ENCODE measurements around the gene NHLRC1.

NHLRC1 gene

GRCh38 chr6:18166312-18167036 is 44.0 kb upstream of the NHLRC1 start:
- no peak overlapping the region for H2AFZ ChIP-seq (ENCODE audit: low read depth, low read length, severe bottlenecking)
- 0 out of 2 replicates have a peak, but pooled peaks cover 4% of the 10 kb centered on the region for H3F3A ChIP-seq (ENCODE audit: insufficient read depth)
- H3K9me2 ChIP-seq (replicated peaks; ENCODE audit: insufficient read depth, low read length) = no peaks in the 10 kb centered on the region
- no peaks in the 10 kb centered on the region for H4K20me1 ChIP-seq (ENCODE audit: low read depth, low read length)
- no peak overlapping the region for H3K9ac ChIP-seq (ENCODE audit: low read length)
- no peak overlapping the region for H3K4me2 ChIP-seq (ENCODE audit: low read depth, low read length, poor library complexity, severe bottlenecking)
- no peak overlapping the region for H3K4me3 ChIP-seq (ENCODE audit: insufficient read depth, low read length, poor library complexity, severe bottlenecking)
- no peaks in the 10 kb centered on the region for H3K79me2 ChIP-seq (ENCODE audit: insufficient read depth, low read length)
- H3K9me3 ChIP-seq (ENCODE audit: insufficient read depth, low read length) = peaks cover 3% of the 10 kb centered on the region; the same call in 1 of the 2 replicates
- no peak overlapping the region for H3K27ac ChIP-seq (ENCODE audit: low read depth, low read length)
- no peak for TF ChIP-seq CTCF (IDR thresholded peaks at IDR 0.05; ENCODE audit: insufficient read depth, low read length, poor library complexity, severe bottlenecking)
- peaks cover 44% of the 10 kb centered on the region for H3K36me3 ChIP-seq (ENCODE audit: low read length)
- H3K27me3 ChIP-seq (ENCODE audit: low read length) = no peaks in the 10 kb centered on the region

- H3K27ac ChIP-seq (ENCODE audit: low read depth, low read length) = no peak overlapping the region
- peaks cover 3% of the 10 kb centered on the region; the same call in 1 of the 2 replicates for H3K9me3 ChIP-seq (ENCODE audit: insufficient read depth, low read length)
- H3K79me2 ChIP-seq (ENCODE audit: insufficient read depth, low read length) = no peaks in the 10 kb centered on the region
- TF ChIP-seq EZH2phosphoT487 (conservative IDR thresholded peaks at IDR 0.05; ENCODE audit: low read length) = no peak
- H3K27me3 ChIP-seq (ENCODE audit: low read length) = no peaks in the 10 kb centered on the region
- 0 out of 2 replicates have a peak, but pooled peaks cover 4% of the 10 kb centered on the region for H3F3A ChIP-seq (ENCODE audit: insufficient read depth)
- no peak overlapping the region for H2AFZ ChIP-seq (ENCODE audit: low read depth, low read length, severe bottlenecking)
- peaks cover 44% of the 10 kb centered on the region for H3K36me3 ChIP-seq (ENCODE audit: low read length)
- no peak overlapping the region for H3K4me3 ChIP-seq (ENCODE audit: insufficient read depth, low read length, poor library complexity, severe bottlenecking)
- H3K4me2 ChIP-seq (ENCODE audit: low read depth, low read length, poor library complexity, severe bottlenecking) = no peak overlapping the region
- no peaks in the 10 kb centered on the region for H4K20me1 ChIP-seq (ENCODE audit: low read depth, low read length)
- H3K9ac ChIP-seq (ENCODE audit: low read length) = no peak overlapping the region
- H3K9me2 ChIP-seq (replicated peaks; ENCODE audit: insufficient read depth, low read length) = no peaks in the 10 kb centered on the region
These were observed 43.3 kb upstream of the NHLRC1 start for GRCh38 chr6:18165751-18166150.

GRCh38 chr6:18162401-18162800 is 39.9 kb upstream of the NHLRC1 start:
- H4K20me1 ChIP-seq (ENCODE audit: low read depth, low read length) = no peaks in the 10 kb centered on the region
- H3K9me3 ChIP-seq (ENCODE audit: insufficient read depth, low read length) = no peaks in the 10 kb centered on the region
- H3K9me2 ChIP-seq (replicated peaks; ENCODE audit: insufficient read depth, low read length) = no peaks in the 10 kb centered on the region
- no peaks in the 10 kb centered on the region for H3K27me3 ChIP-seq (ENCODE audit: low read length)
- TF ChIP-seq EZH2phosphoT487 (conservative IDR thresholded peaks at IDR 0.05; ENCODE audit: low read length) = no peak
- TF ChIP-seq CTCF (IDR thresholded peaks at IDR 0.05; ENCODE audit: insufficient read depth, low read length, poor library complexity, severe bottlenecking) = no peak
- no peak overlapping the region for H3K27ac ChIP-seq (ENCODE audit: low read depth, low read length)
- H3K4me2 ChIP-seq (ENCODE audit: low read depth, low read length, poor library complexity, severe bottlenecking) = no peak overlapping the region
- H2AFZ ChIP-seq (ENCODE audit: low read depth, low read length, severe bottlenecking) = no peak overlapping the region
- H3K4me3 ChIP-seq (ENCODE audit: insufficient read depth, low read length, poor library complexity, severe bottlenecking) = no peak overlapping the region
- H3K79me2 ChIP-seq (ENCODE audit: insufficient read depth, low read length) = 0 out of 2 replicates have a peak, but pooled peaks cover 5% of the 10 kb centered on the region
- H3F3A ChIP-seq (ENCODE audit: insufficient read depth) = peaks cover 4% of the 10 kb centered on the region; the same call in 1 of the 2 replicates
- peaks cover 41% of the 10 kb centered on the region for H3K36me3 ChIP-seq (ENCODE audit: low read length)
- no peak overlapping the region for H3K9ac ChIP-seq (ENCODE audit: low read length)

GRCh38 chr6:18161431-18161830 is 39.0 kb upstream of the NHLRC1 start:
- no peaks in the 10 kb centered on the region for H3K9me3 ChIP-seq (ENCODE audit: insufficient read depth, low read length)
- no peaks in the 10 kb centered on the region for H3K9me2 ChIP-seq (replicated peaks; ENCODE audit: insufficient read depth, low read length)
- H3K27me3 ChIP-seq (ENCODE audit: low read length) = no peaks in the 10 kb centered on the region
- H3K27ac ChIP-seq (ENCODE audit: low read depth, low read length) = no peak overlapping the region
- TF ChIP-seq CTCF (IDR thresholded peaks at IDR 0.05; ENCODE audit: insufficient read depth, low read length, poor library complexity, severe bottlenecking) = no peak
- no peak for TF ChIP-seq EZH2phosphoT487 (conservative IDR thresholded peaks at IDR 0.05; ENCODE audit: low read length)
- peaks cover 36% of the 10 kb centered on the region for H3K36me3 ChIP-seq (ENCODE audit: low read length)
- peaks cover 14% of the 10 kb centered on the region for H3F3A ChIP-seq (ENCODE audit: insufficient read depth)
- H2AFZ ChIP-seq (ENCODE audit: low read depth, low read length, severe bottlenecking) = no peak overlapping the region
- no peak overlapping the region for H3K9ac ChIP-seq (ENCODE audit: low read length)
- 0 out of 2 replicates have a peak, but pooled peaks cover 5% of the 10 kb centered on the region for H3K79me2 ChIP-seq (ENCODE audit: insufficient read depth, low read length)
- no peaks in the 10 kb centered on the region for H4K20me1 ChIP-seq (ENCODE audit: low read depth, low read length)
- no peak overlapping the region for H3K4me3 ChIP-seq (ENCODE audit: insufficient read depth, low read length, poor library complexity, severe bottlenecking)
- no peak overlapping the region for H3K4me2 ChIP-seq (ENCODE audit: low read depth, low read length, poor library complexity, severe bottlenecking)
